OCI-LY3 (cell line): Measurements from ENCODE around the gene DYNC1H1.
A peak's percentile ranks its signal among the peaks of the same experiment; 100 is the strongest.

Experiments used
- H2AFZ ChIP-seq: fragments of 200-600, 300-600 bp; shearing (Covaris generic); 2 replicates; pipeline ENCODE4 v1.6.0; 2014; ENCODE audit warnings: antibody characterized with exemption, low read depth, low read length
- H3K27ac ChIP-seq: fragments of 200-600, 300-600 bp; sonication (generic); 2 replicates; pipeline ENCODE4 v1.5.1; 2014; ENCODE audit warnings: mild to moderate bottlenecking, low read length, moderate library complexity, mixed read lengths
- H3K27me3 ChIP-seq: fragments of 200-600, 300-600 bp; sonication (generic); 2 replicates; pipeline ENCODE4 v1.6.1; 2014; ENCODE audit warnings: low read depth, low read length, mixed read lengths
- H3K36me3 ChIP-seq: fragments of 200-600, 300-600 bp; sonication (generic); replicated peaks from 2 replicates; pipeline ENCODE3; 2014; ENCODE audit warnings: low read depth, low read length, mixed read lengths
- H3K4me1 ChIP-seq: fragments of 300-600, 200-600 bp; sonication (generic); 2 replicates; pipeline ENCODE4 v1.6.1; 2014; ENCODE audit warnings: low read length, mixed read lengths
- H3K4me2 ChIP-seq: fragments of 200-600, 300-600 bp; sonication (generic); 2 replicates; pipeline ENCODE4 v1.6.1; 2014; ENCODE audit warnings: low read length, mixed read lengths
- H3K4me3 ChIP-seq: fragments of 300-600, 200-600 bp; sonication (generic); 2 replicates; pipeline ENCODE4 v1.5.1; 2014; ENCODE audit warnings: antibody characterized with exemption, mild to moderate bottlenecking, low read length, moderate library complexity
- H3K79me2 ChIP-seq: fragments of 300-600, 200-600 bp; shearing (Covaris generic); 2 replicates; pipeline ENCODE4 v1.6.1; 2014; ENCODE audit warnings: mild to moderate bottlenecking, low read length, mixed read lengths
- H3K9ac ChIP-seq: fragments of 300-600, 200-600 bp; shearing (Covaris generic); 2 replicates; pipeline ENCODE4 v1.6.0; 2014; ENCODE audit warnings: mild to moderate bottlenecking, low read length, moderate library complexity
- H3K9me3 ChIP-seq: fragments of 200-600, 300-600 bp; shearing (Covaris generic); 2 replicates; pipeline ENCODE4 v1.6.1; 2014; ENCODE audit warnings: low read length, mixed read lengths; ENCODE audit not compliant: insufficient read depth
- H4K20me1 ChIP-seq: fragments of 200-600, 300-600 bp; sonication (generic); 2 replicates; pipeline ENCODE4 v1.6.1; 2016; ENCODE audit warnings: low read length, mixed read lengths; ENCODE audit not compliant: insufficient read depth
- EZH2phosphoT487 ChIP-seq: fragments of 200-600 bp; shearing (Covaris generic); IDR thresholded peaks from 2 replicates; pipeline ENCODE4 v1.6.1; 2018; ENCODE audit warnings: antibody characterized with exemption, mixed run types, low read depth
- TF ChIP-seq, protein P1 (sequence below): fragments of 200-600, 300-600 bp; sonication (generic); IDR thresholded peaks from 2 replicates; pipeline ENCODE4 v1.5.1; 2014; ENCODE audit warnings: antibody characterized with exemption, low read length, low read depth

Gene DYNC1H1

DNA sequence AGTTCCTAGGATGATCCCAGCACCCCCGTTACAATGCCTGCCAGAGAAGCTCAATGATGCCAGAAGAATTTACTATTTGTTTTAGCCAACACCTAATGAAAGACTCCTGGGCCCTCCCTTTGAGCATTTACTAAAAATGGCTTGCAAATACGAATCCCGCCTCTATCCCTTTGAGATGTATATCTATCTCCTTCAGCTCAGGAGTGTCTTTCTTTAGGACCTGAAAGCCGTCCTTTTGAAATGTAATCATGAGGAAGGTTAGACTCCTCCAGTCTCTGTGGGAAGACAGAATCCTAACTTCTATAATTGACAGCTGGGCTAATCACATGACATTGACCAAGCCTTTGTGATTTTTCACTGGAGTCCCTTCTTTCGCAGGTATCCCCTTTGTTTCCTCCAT is 19.2 kb upstream of the DYNC1H1 start:
- Histone ChIP-seq H3K9ac (no peak overlapping the region), H3K36me3 (no peaks in the 10 kb centered on the region), H3K4me2 (no peak overlapping the region), H3K4me3 (no peak overlapping the region), H3K9me3 (no peaks in the 10 kb centered on the region), H3K4me1 (peaks cover 6% of the 10 kb centered on the region; the same call in 1 of the 2 replicates), H3K27ac (no peak overlapping the region), H3K79me2 (peaks cover 14% of the 10 kb centered on the region), H4K20me1 (no peaks in the 10 kb centered on the region), H3K27me3 (peaks cover 6% of the 10 kb centered on the region; the same call in 1 of the 2 replicates), H2AFZ (no peak overlapping the region)
- TF ChIP-seq EZH2phosphoT487 = no peak
- TF ChIP-seq, protein P1, sequence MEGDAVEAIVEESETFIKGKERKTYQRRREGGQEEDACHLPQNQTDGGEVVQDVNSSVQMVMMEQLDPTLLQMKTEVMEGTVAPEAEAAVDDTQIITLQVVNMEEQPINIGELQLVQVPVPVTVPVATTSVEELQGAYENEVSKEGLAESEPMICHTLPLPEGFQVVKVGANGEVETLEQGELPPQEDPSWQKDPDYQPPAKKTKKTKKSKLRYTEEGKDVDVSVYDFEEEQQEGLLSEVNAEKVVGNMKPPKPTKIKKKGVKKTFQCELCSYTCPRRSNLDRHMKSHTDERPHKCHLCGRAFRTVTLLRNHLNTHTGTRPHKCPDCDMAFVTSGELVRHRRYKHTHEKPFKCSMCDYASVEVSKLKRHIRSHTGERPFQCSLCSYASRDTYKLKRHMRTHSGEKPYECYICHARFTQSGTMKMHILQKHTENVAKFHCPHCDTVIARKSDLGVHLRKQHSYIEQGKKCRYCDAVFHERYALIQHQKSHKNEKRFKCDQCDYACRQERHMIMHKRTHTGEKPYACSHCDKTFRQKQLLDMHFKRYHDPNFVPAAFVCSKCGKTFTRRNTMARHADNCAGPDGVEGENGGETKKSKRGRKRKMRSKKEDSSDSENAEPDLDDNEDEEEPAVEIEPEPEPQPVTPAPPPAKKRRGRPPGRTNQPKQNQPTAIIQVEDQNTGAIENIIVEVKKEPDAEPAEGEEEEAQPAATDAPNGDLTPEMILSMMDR = no peak

DNA sequence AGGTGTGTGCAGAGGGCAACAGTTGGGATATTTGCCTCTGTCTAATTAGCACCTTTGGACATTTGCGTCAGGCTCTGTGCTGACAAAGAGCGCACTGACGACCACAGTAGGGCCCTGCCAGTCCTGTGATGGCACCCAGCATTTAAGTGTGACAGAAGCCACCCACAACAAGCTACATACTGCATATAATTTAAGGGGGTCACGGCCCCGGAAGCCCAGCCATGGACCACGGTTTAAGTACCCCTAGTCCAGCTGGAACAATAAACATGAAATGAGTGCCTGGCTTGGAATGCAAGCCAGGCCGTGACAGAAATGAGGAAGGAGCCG is 16.8 kb upstream of the DYNC1H1 start:
- Histone ChIP-seq H3K36me3 (no peaks in the 10 kb centered on the region), H3K27ac (peak overlapping the region; percentile 73), H3K9me3 (no peaks in the 10 kb centered on the region), H3K9ac (peak overlapping the region; percentile 95), H3K4me3 (peak overlapping the region; percentile 95), H3K4me2 (peak overlapping the region; percentile 67), H2AFZ (peak overlapping the region; percentile 58; the same call in 1 of the 2 replicates), H3K4me1 (peaks cover 6% of the 10 kb centered on the region; the same call in 1 of the 2 replicates), H3K79me2 (peaks cover 14% of the 10 kb centered on the region), H4K20me1 (no peaks in the 10 kb centered on the region), H3K27me3 (peaks cover 6% of the 10 kb centered on the region; the same call in 1 of the 2 replicates)
- TF ChIP-seq, protein P1 = no peak
- no peak for TF ChIP-seq EZH2phosphoT487

DNA sequence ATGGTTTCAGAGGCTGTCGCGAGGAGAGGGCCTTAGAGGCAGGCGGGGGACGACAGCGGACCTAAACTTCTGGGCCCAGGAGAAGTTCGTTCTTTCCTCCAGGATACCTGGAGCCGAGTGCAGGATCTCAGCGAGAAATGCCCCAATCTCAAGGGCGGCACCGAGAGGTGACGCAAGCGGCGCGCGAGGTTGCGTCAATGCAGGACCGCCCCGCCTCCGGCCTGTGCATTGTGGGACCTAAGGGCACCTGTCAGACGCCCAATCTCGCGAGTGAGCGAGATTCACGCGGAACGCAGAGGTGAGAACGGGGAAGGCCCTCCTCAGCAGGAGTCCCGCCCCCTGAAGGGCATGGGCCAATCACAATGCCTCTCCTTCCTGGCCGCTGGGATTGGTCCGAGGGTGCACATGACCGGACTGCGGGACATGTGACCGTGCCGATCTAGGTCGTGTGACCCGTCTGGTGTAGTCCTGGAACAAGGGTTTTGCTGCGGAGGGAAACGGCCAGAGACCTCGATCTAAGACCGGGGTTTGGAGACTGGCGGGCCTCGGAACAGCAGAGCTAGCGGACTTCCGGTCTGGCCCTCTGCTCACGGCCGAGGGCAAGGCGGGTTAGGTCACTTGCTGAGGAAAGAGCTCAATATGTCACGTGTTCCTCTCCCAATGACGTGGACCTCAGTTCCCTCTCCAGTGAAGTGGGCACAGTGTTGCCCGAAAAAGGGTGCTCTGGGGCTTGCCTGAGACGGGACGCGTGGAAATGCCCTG is 16.3 kb upstream of the DYNC1H1 start:
- H2AFZ ChIP-seq = peak overlapping the region; percentile 71; the same call in 1 of the 2 replicates

DNA sequence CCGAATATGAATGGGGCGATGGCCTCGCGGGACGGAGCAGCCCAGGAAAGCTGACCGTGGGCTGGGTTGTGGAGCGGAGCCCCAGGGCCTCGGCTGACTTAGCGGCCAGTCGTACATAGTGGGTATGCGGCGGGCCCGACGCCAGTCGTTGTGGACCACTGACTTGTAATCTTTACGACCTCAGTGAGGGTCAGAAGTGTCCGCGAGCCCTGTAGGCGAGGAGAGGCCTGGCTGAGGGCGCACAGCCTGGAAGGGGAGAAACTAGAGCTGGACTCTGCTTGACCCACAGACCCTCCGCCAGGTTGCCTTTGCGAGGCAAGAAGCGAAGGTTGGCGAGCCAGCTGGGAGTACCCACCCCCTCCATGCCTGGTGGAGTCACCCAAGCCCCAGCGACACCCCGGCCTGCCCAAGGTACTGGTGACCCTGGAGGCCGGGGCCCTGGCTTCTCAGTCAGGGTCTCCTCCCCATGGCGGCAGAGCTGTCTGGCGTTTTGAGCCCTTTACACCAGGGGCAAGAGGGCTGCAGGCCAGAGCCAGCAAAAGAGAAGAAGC is 15.6 kb upstream of the DYNC1H1 start:
- Histone ChIP-seq H3K79me2 (peaks cover 14% of the 10 kb centered on the region), H3K27ac (peak overlapping the region; percentile 47), H3K4me3 (peak overlapping the region; percentile 91), H3K4me1 (peaks cover 6% of the 10 kb centered on the region; the same call in 1 of the 2 replicates), H3K4me2 (peak overlapping the region; percentile 91), H3K9me3 (no peaks in the 10 kb centered on the region), H3K27me3 (peaks cover 6% of the 10 kb centered on the region; the same call in 1 of the 2 replicates), H2AFZ (peak overlapping the region; percentile 71; the same call in 1 of the 2 replicates), H4K20me1 (no peaks in the 10 kb centered on the region), H3K9ac (peak overlapping the region; percentile 79), H3K36me3 (no peaks in the 10 kb centered on the region)
- TF ChIP-seq, protein P1 = no peak
- TF ChIP-seq EZH2phosphoT487 = no peak

More for the DNA sequence above, 16.3 kb upstream of the DYNC1H1 start:
- H3K27ac ChIP-seq = peak overlapping the region; percentile 73
- no peaks in the 10 kb centered on the region for H4K20me1 ChIP-seq
- no peaks in the 10 kb centered on the region for H3K9me3 ChIP-seq
- H3K27me3 ChIP-seq = peaks cover 6% of the 10 kb centered on the region; the same call in 1 of the 2 replicates
- no peaks in the 10 kb centered on the region for H3K36me3 ChIP-seq
- peaks cover 14% of the 10 kb centered on the region for H3K79me2 ChIP-seq
- H3K4me2 ChIP-seq = peak overlapping the region; percentile 91
- H3K4me3 ChIP-seq = peak overlapping the region; percentile 95
- no peak for TF ChIP-seq EZH2phosphoT487
- TF ChIP-seq, protein P1 = no peak
- H3K9ac ChIP-seq = peak overlapping the region; percentile 95
- H3K4me1 ChIP-seq = peaks cover 6% of the 10 kb centered on the region; the same call in 1 of the 2 replicates
